ENCODE results near the gene ASTE1. TPM values are rescaled to one million over a fixed set of nuclear protein-coding genes. Genes with fewer than 3 reads are reported as not detected.

ASTE1 gene
- total RNA-seq, 3 donors from 2014 or later = 9.4 to 15.3 (median 10.4) TPM

- no peak for TF ChIP-seq CTCF (IDR thresholded peaks at IDR 0.05)
- Histone ChIP-seq H3K36me3 (ENCODE audit: low read depth) (no peaks in the 10 kb centered on the region), H3K4me1 (ENCODE audit: low read depth) (no peaks in the 10 kb centered on the region), H3K9me3 (no peaks in the 10 kb centered on the region), H3K4me3 (no peak overlapping the region)
- intact Hi-C loops (cut with DNase I, micrococcal nuclease) = no loop called here
- DNase-seq (no peak), ATAC-seq (no peak)
Measured at GRCh38 chr3:130992344-130992743, 34.3 kb downstream of the ASTE1 start.

- no peak for TF ChIP-seq CTCF (IDR thresholded peaks at IDR 0.05)
- H3K9me3 ChIP-seq = no peaks in the 10 kb centered on the region
- no peak overlapping the region for H3K4me3 ChIP-seq
- no peaks in the 10 kb centered on the region for H3K36me3 ChIP-seq (ENCODE audit: low read depth)
- ATAC-seq (no peak), DNase-seq (no peak)
- intact Hi-C loops (cut with DNase I, micrococcal nuclease) = no loop called here
- no peaks in the 10 kb centered on the region for H3K4me1 ChIP-seq (ENCODE audit: low read depth)
Measured at GRCh38 chr3:130991126-130991525, 35.5 kb downstream of the ASTE1 start.

- Histone ChIP-seq H3K4me3 (no peak overlapping the region), H3K9me3 (no peaks in the 10 kb centered on the region), H3K4me1 (ENCODE audit: low read depth) (no peaks in the 10 kb centered on the region), H3K36me3 (ENCODE audit: low read depth) (no peaks in the 10 kb centered on the region)
- ATAC-seq (no peak), DNase-seq (no peak)
- intact Hi-C loops (cut with DNase I, micrococcal nuclease) = no loop called here
- TF ChIP-seq CTCF (IDR thresholded peaks at IDR 0.05) = no peak
Measured at GRCh38 chr3:130990282-130990681, 36.3 kb downstream of the ASTE1 start.

- ATAC-seq (no peak), DNase-seq (no peak)
- H3K9me3 ChIP-seq = no peaks in the 10 kb centered on the region
- no peak for TF ChIP-seq CTCF (IDR thresholded peaks at IDR 0.05)
- no peak overlapping the region for H3K4me3 ChIP-seq
- no peaks in the 10 kb centered on the region for H3K4me1 ChIP-seq (ENCODE audit: low read depth)
- H3K36me3 ChIP-seq (ENCODE audit: low read depth) = no peaks in the 10 kb centered on the region
- intact Hi-C loops (cut with DNase I, micrococcal nuclease) = no loop called here
Measured at GRCh38 chr3:130981469-130981868, 45.2 kb downstream of the ASTE1 start.

- Histone ChIP-seq H3K4me3 (no peak overlapping the region), H3K9me3 (no peaks in the 10 kb centered on the region), H3K4me1 (ENCODE audit: low read depth) (no peaks in the 10 kb centered on the region), H3K36me3 (ENCODE audit: low read depth) (no peaks in the 10 kb centered on the region)
- ATAC-seq = no peak
- intact Hi-C loops (cut with DNase I, micrococcal nuclease) = no loop called here
- DNase-seq = no peak
- no peak for TF ChIP-seq CTCF (IDR thresholded peaks at IDR 0.05)
Measured at GRCh38 chr3:130979117-130979516, 47.5 kb downstream of the ASTE1 start.

GRCh38 chr3:130976706-130977105 is 49.9 kb downstream of the ASTE1 start:
- ATAC-seq = no peak
- no peak for TF ChIP-seq CTCF (IDR thresholded peaks at IDR 0.05)
- no peak for DNase-seq
- H3K4me3 ChIP-seq = no peak overlapping the region
- H3K36me3 ChIP-seq (ENCODE audit: low read depth) = no peaks in the 10 kb centered on the region
- H3K9me3 ChIP-seq = no peaks in the 10 kb centered on the region
- intact Hi-C loops (cut with DNase I, micrococcal nuclease) = no loop called here
- H3K4me1 ChIP-seq (ENCODE audit: low read depth) = no peaks in the 10 kb centered on the region
